ENCODE results near the gene SMAP1. TPM values are rescaled to one million over a fixed set of nuclear protein-coding genes. Genes with fewer than 3 reads are reported as not detected.

Gene SMAP1
- total and polyA plus RNA-seq, 9 of the 15 experiments (the other 6 are each of a cell fraction or from before 2014, with no cell fraction given) = 11.4 to 26.4 (median 15.5) TPM

- Histone ChIP-seq H3K79me2 (ENCODE audit: control insufficient read depth, insufficient read depth, low read length) (no peaks in the 10 kb centered on the region), H3K27ac (ENCODE audit: extremely low read depth, low read depth, low read length) (no peak overlapping the region), H3K4me1 (replicated peaks in 1 of 2; ENCODE audit: control insufficient read depth in 2 of 2, insufficient read depth in 2 of 2, low read length in 2 of 2) (no peaks in the 10 kb centered on the region), H3K27me3 (ENCODE audit: control insufficient read depth in 2 of 2, insufficient read depth in 2 of 2, low read length in 2 of 2) (peaks cover 0 to 5% of the 10 kb centered on the region in 2 experiments; a peak in 1 of 5 replicates), H3K9ac (ENCODE audit: insufficient read depth in 1 of 2, low read depth in 2 of 2, low read length in 2 of 2) (no peak overlapping the region), H2AFZ (ENCODE audit: low read depth, low read length) (no peak overlapping the region), H3K9me1 (ENCODE audit: control insufficient read depth, insufficient read depth, low read length) (no peaks in the 10 kb centered on the region), H3K9me3 (replicated peaks; ENCODE audit: control insufficient read depth, insufficient read depth, low read depth, low read length) (no peaks in the 10 kb centered on the region; the same call in 1 of the 2 replicates), H3K4me2 (ENCODE audit: insufficient read depth, low read length) (no peak overlapping the region), H3K36me3 (ENCODE audit: control insufficient read depth, insufficient read depth, low read length) (no peaks in the 10 kb centered on the region), H3K4me3 (no peak overlapping the region), H4K20me1 (replicated peaks; ENCODE audit: control insufficient read depth, insufficient read depth, low read length) (no peaks in the 10 kb centered on the region)
- WGBS (ENCODE audit: insufficient coverage, low coverage, missing lambda C conversion rate) = 0% methylated on average over 3 of the region's 3 CpGs
- ChIA-PET CTCF (ENCODE audit: low intra/inter-chr PET ratio) (no interaction called here), POLR2A (no interaction called here)
- no TSS peak for BruUV-seq (replicated peaks)
- intact Hi-C loops (cut with micrococcal nuclease) = no loop called here
- in situ Hi-C loops (cut with MboI) = no loop called here
- FAIRE-seq = no peak
- TF ChIP-seq NR2C2 (CRISPR knock-in tag; IDR thresholded peaks at IDR 0.05) = no peak
- TF ChIP-seq NR2C2 (tag; IDR thresholded peaks at IDR 0.05) = no peak
- no peak for TF ChIP-seq FOS (IDR thresholded peaks at IDR 0.05; ENCODE audit: extremely low read depth, insufficient read length)
- TF ChIP-seq, protein P1, sequence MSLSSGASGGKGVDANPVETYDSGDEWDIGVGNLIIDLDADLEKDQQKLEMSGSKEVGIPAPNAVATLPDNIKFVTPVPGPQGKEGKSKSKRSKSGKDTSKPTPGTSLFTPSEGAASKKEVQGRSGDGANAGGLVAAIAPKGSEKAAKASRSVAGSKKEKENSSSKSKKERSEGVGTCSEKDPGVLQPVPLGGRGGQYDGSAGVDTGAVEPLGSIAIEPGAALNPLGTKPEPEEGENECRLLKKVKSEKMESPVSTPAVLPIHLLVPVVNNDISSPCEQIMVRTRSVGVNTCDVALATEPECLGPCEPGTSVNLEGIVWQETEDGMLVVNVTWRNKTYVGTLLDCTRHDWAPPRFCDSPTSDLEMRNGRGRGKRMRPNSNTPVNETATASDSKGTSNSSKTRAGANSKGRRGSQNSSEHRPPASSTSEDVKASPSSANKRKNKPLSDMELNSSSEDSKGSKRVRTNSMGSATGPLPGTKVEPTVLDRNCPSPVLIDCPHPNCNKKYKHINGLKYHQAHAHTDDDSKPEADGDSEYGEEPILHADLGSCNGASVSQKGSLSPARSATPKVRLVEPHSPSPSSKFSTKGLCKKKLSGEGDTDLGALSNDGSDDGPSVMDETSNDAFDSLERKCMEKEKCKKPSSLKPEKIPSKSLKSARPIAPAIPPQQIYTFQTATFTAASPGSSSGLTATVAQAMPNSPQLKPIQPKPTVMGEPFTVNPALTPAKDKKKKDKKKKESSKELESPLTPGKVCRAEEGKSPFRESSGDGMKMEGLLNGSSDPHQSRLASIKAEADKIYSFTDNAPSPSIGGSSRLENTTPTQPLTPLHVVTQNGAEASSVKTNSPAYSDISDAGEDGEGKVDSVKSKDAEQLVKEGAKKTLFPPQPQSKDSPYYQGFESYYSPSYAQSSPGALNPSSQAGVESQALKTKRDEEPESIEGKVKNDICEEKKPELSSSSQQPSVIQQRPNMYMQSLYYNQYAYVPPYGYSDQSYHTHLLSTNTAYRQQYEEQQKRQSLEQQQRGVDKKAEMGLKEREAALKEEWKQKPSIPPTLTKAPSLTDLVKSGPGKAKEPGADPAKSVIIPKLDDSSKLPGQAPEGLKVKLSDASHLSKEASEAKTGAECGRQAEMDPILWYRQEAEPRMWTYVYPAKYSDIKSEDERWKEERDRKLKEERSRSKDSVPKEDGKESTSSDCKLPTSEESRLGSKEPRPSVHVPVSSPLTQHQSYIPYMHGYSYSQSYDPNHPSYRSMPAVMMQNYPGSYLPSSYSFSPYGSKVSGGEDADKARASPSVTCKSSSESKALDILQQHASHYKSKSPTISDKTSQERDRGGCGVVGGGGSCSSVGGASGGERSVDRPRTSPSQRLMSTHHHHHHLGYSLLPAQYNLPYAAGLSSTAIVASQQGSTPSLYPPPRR (CRISPR knock-in tag; IDR thresholded peaks at IDR 0.05; ENCODE audit: borderline replicate concordance) = no peak
- TF ChIP-seq NCOA2 (IDR thresholded peaks at IDR 0.05; ENCODE audit: partially characterized antibody in 2 of 2) = no peak
- TF ChIP-seq, protein P2, sequence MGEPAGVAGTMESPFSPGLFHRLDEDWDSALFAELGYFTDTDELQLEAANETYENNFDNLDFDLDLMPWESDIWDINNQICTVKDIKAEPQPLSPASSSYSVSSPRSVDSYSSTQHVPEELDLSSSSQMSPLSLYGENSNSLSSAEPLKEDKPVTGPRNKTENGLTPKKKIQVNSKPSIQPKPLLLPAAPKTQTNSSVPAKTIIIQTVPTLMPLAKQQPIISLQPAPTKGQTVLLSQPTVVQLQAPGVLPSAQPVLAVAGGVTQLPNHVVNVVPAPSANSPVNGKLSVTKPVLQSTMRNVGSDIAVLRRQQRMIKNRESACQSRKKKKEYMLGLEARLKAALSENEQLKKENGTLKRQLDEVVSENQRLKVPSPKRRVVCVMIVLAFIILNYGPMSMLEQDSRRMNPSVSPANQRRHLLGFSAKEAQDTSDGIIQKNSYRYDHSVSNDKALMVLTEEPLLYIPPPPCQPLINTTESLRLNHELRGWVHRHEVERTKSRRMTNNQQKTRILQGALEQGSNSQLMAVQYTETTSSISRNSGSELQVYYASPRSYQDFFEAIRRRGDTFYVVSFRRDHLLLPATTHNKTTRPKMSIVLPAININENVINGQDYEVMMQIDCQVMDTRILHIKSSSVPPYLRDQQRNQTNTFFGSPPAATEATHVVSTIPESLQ (CRISPR knock-in tag; IDR thresholded peaks at IDR 0.05) = no peak
- TF ChIP-seq ZNF282 (CRISPR knock-in tag; IDR thresholded peaks at IDR 0.05) = no peak
- TF ChIP-seq, protein P3, sequence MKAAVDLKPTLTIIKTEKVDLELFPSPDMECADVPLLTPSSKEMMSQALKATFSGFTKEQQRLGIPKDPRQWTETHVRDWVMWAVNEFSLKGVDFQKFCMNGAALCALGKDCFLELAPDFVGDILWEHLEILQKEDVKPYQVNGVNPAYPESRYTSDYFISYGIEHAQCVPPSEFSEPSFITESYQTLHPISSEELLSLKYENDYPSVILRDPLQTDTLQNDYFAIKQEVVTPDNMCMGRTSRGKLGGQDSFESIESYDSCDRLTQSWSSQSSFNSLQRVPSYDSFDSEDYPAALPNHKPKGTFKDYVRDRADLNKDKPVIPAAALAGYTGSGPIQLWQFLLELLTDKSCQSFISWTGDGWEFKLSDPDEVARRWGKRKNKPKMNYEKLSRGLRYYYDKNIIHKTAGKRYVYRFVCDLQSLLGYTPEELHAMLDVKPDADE (conservative IDR thresholded peaks at IDR 0.05; ENCODE audit: control insufficient read depth, low read depth, low read length) = no peak
- TF ChIP-seq HCFC1 (IDR thresholded peaks at IDR 0.05; ENCODE audit: low read depth, low read length) = no peak
- no peak for ATAC-seq
- DNase-seq (ENCODE audit: extremely low read depth in 1 of 4, low spot score in 3 of 4) = no peak
Observed at GRCh38 chr6:70874181-70874913, 206.7 kb downstream of the SMAP1 start.

Data from K562 (cell line).